Measurements from ENCODE around the gene GCNA.

- TF ChIP-seq CTCF (conservative IDR thresholded peaks at IDR 0.05 in 1 of 2, IDR thresholded peaks at IDR 0.05 in 1 of 2; ENCODE audit: low read depth in 1 of 2, low read length in 2 of 2): no peak
- no peak for TF ChIP-seq EZH2 (IDR thresholded peaks at IDR 0.05; ENCODE audit: low read length, missing control alignments)
These were observed 14.3 kb upstream of the GCNA start for GRCh38 chrX:71563921-71564320.
